ENCODE data around the gene VWA1.
A peak's percentile ranks its signal among the peaks of the same experiment; 100 is the strongest.
"Not testable (repeated sequence)": the region's sequence is repeated elsewhere in the genome, so short reads cannot be mapped to it uniquely, and the experiment has no call there.

Gene VWA1, protein sequence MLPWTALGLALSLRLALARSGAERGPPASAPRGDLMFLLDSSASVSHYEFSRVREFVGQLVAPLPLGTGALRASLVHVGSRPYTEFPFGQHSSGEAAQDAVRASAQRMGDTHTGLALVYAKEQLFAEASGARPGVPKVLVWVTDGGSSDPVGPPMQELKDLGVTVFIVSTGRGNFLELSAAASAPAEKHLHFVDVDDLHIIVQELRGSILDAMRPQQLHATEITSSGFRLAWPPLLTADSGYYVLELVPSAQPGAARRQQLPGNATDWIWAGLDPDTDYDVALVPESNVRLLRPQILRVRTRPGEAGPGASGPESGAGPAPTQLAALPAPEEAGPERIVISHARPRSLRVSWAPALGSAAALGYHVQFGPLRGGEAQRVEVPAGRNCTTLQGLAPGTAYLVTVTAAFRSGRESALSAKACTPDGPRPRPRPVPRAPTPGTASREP

DNA sequence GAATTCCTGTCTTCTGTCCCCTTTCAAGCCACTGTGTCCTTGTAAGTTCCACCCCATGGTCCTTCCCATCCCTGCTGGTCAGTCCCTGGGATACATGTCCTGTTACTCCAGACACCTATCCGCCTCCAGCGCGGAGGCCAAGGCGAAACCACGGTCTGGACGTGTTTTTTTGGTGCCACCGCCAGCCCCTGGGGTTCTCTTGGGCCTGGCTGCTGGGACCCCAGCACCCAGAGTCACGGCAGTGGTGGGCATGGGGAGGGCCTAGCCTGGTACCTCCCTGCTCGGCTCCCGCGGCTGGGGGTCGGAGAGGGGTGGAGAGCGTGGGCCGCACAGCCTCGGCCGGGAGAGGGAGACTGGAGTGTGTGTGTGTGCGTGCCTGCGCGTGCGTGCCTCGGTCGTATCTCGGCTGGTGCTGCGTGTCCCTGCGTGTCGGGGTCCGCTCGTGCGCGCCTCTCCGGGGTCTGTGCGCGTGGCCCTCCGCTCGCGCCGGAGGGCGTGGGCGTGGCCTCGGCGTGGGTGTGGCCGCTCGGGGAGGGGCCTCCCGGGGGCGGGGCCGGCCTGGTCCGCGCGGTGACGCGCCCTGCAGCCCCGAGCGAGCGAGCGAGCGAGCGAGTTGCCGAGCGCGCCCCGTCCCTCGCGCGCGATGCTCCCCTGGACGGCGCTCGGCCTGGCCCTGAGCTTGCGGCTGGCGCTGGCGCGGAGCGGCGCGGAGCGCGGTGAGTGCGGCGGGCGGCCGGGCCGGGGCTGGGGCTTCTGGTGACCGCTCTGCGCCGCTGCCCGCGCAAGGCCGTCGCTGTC is at the start of gene VWA1:
VWA1 (plus strand) TSS at position 585 of the 798 bp plus-strand sequence; CDS start at position 644, 59 bp downstream.
- no peak for DNase-seq

- DNase-seq, result no peak
Measured at GRCh38 chr1:1385931-1386330, 49.6 kb upstream of the VWA1 start.

DNA sequence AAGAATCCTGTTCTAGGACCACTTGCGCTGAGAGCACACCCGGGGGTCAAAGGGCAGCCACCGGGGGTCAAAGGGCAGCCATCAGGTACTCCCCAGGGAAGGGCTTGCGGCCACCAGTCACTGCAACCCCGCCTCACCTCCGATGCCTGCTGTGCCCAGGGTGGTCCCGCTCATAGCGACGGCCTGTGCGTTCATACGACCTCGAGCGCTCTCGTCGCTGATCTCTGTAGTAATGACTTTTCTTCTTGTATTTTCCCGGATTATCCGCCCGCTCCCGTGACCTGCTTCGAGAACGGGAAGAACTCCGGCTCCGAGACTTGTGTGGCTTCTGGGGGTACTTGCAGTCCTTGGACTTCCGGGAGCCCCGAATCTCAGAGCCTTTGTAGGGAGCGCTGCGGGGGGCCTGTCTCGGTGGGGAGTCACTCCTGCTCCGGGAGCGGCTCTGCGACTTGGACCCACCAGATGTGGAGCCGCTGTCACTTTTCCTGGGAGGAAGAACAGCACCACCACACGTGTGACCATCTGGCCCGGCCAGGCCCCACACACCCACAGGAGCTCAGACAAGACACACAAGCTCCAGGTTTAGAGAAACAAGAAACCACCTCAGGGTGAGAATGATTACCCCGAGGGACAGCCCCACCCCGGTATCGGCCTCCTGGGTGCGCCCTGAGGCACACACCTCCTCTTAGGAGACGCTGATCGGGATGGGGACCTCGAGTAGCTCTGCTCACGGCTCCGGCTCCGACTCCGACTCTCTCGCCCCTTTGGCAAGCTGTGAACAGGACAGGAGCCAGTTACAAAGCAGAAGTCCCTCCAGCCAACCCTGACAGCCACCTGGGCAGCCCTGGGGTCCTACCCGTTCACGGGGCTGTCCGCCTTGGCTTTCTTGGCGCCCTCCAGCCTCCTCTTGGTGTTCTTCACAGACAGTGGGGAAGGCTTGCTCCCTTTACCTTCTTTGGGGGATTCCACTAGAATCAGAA is 48.1 kb upstream of the VWA1 start:
- no peak for DNase-seq

- DNase-seq, result no peak
Measured at GRCh38 chr1:1388078-1388472, 47.4 kb upstream of the VWA1 start.

GRCh38 chr1:1390675-1391074 is 44.8 kb upstream of the VWA1 start:
- DNase-seq, result no peak

DNA sequence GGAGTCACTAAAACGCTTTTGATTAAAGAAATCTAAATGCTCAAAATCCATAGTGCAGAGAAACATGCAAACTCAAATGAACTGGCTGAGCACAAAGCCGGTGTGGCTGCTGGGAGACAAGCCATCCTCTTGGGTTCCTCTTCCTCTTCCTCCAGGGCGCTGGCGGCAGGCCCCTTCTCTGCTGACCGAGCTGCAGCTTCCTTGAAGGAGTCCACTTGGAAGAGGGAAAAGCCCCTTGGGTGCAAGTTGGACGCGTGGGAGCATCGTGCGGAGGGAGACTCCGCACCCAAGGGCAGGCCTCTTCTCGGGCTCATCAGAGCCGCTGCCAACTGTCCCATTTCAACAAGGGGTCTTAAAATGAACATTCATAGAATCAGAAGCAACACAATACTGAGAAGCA is 44.3 kb upstream of the VWA1 start:
- DNase-seq, result no peak

GRCh38 chr1:1393014-1393413 is 42.5 kb upstream of the VWA1 start:
- DNase-seq, result no peak

GRCh38 chr1:1393428-1393827 is 42.1 kb upstream of the VWA1 start:
- no peak for DNase-seq

GRCh38 chr1:1394116-1394515 is 41.4 kb upstream of the VWA1 start:
- no peak for DNase-seq

GRCh38 chr1:1395166-1395565 is 40.3 kb upstream of the VWA1 start:
- DNase-seq, result no peak

- no peak for DNase-seq
Measured at GRCh38 chr1:1397839-1398523, 37.5 kb upstream of the VWA1 start.

GRCh38 chr1:1398677-1399186 is 36.8 kb upstream of the VWA1 start:
- no peak for DNase-seq

DNA sequence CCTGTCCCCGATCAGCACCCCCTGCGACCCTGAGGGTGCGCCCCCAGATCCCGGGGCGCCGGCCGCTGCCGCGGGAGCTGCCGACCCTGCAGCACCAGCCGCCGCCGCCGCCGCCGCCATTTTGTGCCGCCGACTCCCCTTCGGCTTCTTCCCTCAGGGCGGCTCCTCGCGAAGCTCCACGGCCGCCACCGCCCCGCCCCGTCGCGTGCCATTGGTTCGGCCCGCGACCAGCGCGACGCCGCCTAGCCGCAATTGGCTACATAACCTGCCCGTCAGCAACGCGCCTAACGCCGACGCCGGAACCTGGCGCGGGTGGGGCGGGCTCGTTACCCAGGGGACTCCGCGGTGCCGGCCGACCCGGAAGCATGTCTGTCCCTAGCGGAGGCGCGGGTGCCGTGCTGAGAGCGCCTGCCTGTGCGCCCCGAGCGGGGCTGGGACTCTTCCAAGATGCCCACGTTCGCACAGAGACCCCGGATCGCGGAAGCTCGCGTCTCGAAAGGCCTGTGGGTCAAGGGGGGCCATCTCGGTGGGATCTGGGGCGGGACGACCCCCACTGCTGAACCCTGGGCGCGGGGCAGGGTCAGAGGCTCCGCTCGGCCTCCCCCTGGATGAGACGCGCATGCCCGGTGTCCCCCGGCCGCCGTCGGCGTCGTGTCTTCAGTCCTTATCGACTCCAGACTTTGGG is 36.2 kb upstream of the VWA1 start, which contains the start of gene CCNL2:
CCNL2 (minus strand) TSS at position 149 of the 685 bp plus-strand sequence; CDS start at position 120, 29 bp downstream.
- DNase-seq, result peak; percentile 85

GRCh38 chr1:1399872-1400575 is 35.5 kb upstream of the VWA1 start:
- DNase-seq, result no peak

- DNase-seq, result no peak
Measured at GRCh38 chr1:1400576-1401456, 34.7 kb upstream of the VWA1 start.

DNA sequence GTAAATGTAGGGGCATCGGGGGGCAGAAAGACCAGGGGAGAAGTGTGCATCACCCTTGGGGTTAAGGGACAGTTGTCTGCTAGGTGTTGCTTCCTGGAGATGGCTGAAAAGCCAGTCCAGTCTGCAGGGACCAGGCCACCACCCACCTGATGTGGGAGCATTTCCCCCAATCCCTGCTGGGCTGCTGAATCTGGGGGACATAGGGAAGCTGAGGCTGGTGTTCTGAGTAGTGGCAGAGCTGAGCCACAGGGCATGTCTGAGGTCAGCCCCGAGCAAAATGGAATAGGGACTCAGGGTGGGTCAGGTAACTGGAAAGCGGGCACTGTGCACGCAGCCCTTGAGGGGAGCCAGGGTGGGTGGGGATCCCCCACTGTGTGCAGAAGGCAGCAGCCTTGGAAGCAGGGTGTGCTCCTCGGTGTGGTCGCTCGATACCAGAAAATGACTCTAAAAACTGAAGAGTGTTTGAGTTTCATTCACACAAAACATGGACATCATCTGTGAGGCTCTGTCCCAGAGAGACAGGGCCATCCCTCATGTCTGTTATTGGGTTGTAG is 34.0 kb upstream of the VWA1 start:
- DNase-seq, result no peak

GRCh38 chr1:1402072-1402900 is 33.2 kb upstream of the VWA1 start:
- no peak for DNase-seq

- not testable (repeated sequence) for DNase-seq
Measured at GRCh38 chr1:1402901-1403392, 32.5 kb upstream of the VWA1 start.

All from NCI-H1436 treated with DMSO at 0.1 percent for 48 hours (cell line).